Skeletal muscle cell (primary cell): ENCODE data around the gene LRR1.
"Not testable (repeated sequence)": the region's sequence is repeated elsewhere in the genome, so short reads cannot be mapped to it uniquely, and the experiment has no call there.

Source experiments
- DNase-seq: peaks from one replicate; pipeline ENCODE4 v3.0.0-alpha.2; 2010; ENCODE audit warnings: low read depth
- H3K4me3 ChIP-seq: 2 replicates; pipeline ENCODE4 v1.5.1; 2011; ENCODE audit warnings: low read depth, mild to moderate bottlenecking, control low read depth, low read length, moderate library complexity

LRR1 gene

DNA sequence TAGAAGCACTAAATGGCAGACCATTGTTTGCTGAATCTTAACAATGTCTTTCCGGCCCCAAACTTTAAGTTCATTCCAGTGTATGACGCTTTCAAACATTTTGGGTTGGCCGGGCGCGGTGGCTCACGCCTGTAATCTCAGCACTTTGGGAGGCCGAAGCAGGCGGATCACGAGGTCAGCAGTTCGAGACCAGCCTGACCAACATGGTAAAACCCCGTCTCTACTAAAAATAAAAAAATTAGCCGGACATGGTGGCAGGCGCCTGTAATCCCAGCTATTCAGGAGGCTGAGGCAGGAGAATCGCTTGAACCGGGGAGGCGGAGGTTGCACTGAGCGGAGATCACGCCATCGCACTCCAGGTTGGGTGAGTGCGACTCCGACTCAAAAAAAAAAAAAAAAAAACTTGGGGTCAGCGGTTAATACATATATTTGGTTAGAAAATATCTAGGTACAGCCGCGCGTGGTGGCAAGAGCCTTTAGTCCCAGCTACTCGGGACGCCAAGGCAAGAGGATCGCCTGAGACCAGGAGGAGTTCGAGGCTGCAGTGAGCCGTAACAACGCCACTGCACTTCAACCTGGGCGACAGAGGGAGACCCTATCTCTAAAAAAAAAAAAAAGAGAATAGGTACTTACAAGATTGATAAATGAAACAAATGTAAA is 13.6 kb upstream of the LRR1 start:
- DNase-seq = not testable (repeated sequence)
- H3K4me3 ChIP-seq = peak overlapping the region; percentile 92

DNA sequence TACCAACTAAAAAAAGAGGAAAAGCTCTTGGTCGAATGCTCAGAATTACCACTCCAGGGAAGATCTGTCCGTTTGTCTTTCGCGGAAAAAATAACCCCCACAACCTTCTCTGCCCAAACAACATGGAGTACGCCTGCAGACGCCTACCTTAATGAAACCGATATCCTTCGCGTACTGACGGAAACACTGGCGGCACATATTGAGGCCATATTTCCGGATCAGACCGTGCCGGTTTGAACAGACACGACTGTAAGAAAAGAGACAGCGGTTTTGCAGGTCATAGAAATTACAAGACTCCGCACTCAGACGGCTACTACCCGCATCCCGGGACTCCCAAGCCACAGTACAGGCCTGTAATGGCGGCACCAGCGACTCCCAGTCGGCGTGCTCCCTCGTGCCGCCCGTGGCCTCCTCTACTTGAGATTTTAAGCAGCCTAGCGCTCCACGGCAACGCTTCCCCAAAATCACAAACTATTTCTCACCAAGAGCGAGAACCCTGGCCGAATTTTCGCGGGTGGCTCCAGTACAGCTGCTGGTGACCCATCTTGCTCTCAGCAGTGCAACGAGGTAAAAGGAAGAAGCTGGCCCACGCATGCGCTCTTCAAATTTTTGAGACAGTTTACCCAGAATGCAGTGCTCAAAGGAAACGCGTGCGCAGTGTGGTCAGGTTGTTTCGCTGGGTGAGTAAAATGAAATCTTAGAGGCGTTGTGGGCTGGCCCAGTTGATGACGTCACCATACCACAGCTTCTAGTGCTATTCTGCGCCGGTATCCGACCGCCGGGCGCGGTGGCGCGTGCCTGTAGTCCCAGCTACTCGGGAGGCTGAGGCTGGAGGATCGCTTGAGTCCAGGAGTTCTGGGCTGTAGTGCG is 12.7 kb upstream of the LRR1 start, which contains the start of gene RPS29:
Gene RPS29, minus strand, starts transcription at position 578 of the 870 bp plus-strand sequence. Its CDS starts 34 bp downstream, at position 544.
- peak within 1 kb of the TSS; percentile 92 for H3K4me3 ChIP-seq
- peak; percentile 96 for DNase-seq

DNA sequence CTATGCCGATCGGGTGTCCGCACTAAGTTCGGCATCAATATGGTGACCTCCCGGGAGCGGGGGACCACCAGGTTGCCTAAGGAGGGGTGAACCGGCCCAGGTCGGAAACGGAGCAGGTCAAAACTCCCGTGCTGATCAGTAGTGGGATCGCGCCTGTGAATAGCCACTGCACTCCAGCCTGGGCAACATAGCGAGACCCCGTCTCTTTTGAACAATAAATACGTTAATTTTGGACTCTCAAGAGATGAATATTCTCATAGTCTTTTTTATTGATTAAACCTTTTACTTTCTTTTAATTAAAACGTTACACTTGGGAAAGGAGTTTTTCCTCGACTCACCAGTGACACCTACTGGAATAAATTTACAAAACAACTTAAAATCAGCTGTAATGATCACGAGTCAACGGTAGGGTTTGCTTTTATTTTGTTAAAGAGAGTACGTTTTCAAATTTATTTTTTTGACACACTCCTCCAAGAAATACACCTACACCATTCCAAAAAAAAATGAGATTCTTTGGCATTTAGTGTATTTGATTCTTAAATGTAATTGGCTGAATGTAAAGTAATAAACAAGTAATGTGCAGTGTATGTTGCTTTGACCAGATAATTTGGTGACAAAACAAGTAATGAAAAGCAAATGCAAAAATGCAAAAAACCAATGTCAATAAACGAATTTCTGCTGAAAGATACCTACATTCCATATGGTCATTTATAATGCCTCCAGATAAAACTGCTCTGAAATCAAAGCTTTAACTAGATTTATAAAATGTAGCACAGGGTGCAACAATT is 11.9 kb upstream of the LRR1 start:
- DNase-seq = peak; percentile 39
- peak overlapping the region; percentile 92 for H3K4me3 ChIP-seq

DNA sequence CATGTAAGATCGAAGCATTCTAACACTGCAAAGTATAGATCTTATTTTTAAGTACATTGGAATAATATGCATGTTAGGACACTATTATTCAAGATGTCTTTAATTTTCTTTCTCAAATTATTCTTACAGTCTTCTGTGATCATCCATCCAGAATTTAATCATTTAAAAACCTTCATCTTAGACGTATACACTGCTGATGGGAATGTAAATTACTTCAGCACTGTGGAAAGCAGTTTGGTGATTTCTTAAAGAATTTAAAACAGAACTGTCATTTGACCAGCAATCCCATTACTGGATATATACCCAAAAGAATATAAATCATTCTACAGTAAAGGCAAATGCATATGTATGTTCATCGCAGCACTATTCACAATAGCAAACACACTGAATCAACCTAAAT is 9.4 kb upstream of the LRR1 start:
- H3K4me3 ChIP-seq = no peak overlapping the region
- DNase-seq = no peak

DNA sequence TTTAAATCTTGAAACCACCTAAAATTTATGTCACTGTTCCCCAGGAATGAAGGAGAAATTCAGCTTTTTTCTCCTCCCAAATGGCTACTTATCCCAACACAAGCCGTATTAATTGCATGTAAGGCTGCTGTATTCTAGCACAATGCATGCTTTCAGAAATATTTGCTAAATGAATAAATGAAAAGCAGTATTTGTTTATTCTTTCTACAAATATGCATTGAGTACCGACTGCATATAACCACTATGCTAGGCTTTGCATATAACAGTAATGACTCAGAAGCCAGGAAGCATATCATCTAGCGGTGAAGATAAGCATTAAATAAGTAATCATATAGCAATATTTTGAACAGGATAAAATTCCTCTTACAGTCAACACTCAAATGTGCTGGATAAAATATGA is 5.7 kb upstream of the LRR1 start:
- no peak for DNase-seq
- H3K4me3 ChIP-seq = no peak overlapping the region

DNA sequence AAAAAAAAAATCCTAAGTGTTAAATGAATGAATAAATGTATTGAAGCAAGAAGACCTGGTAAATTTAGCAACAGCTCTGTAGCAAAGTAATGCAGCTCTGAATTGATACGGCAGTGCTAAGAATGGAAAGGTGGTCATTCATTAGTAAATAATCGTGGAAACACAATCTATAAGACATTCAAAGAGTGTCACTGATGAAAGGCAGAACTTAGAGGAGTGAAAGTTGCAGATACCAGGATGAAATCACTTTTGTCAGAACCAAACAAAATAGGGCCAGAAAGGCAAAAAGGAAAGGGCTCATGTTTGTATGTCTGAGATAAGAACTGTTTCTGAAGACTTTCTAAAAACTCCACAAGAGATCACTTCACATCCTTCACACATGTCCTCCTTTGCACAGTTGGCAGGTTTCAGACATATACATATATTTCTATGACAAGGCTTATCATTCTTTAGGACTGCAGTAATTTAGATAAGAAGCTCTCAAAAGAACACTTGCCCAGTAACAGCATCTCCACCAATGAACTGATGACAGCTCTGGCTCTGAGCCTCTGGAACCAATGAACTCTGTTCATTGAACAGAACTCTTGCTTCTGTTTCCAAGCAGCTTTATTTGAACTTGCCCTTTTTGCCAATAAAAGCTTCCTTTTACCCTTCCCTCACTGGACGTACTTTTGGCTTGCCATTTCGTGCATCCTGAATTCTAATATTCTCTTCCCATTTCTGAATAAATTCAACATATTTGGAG is 4.2 kb upstream of the LRR1 start:
- H3K4me3 ChIP-seq = no peak overlapping the region
- no peak for DNase-seq

DNA sequence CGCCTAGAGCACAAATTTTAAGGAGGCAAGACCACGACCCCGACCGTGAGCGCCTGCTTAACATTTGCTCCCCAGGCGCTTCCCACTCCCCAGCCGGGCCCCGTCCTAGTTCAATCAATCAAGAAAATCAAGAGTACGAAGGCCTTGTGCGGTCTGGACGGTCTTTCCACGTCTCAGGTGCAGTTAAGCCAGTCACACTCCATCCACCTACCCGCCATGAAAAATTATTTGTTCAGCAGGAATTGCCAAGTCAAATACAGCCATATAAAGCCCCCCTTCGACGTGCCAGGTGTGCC is 603 bp upstream of the LRR1 start:
- peak overlapping the region; percentile 95 for H3K4me3 ChIP-seq
- DNase-seq = no peak

DNA sequence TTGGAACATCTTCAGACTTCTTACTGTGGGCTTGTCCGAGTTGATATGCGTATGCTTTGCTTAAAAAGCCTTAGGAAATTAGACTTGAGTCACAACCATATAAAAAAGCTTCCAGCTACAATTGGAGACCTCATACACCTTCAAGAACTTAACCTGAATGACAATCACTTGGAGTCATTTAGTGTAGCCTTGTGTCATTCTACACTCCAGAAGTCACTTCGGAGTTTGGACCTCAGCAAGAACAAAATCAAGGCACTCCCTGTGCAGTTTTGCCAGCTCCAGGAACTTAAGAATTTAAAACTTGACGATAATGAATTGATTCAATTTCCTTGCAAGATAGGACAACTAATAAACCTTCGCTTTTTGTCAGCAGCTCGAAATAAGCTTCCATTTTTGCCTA is 8.8 kb downstream of the LRR1 start:
- no peak for DNase-seq

DNA sequence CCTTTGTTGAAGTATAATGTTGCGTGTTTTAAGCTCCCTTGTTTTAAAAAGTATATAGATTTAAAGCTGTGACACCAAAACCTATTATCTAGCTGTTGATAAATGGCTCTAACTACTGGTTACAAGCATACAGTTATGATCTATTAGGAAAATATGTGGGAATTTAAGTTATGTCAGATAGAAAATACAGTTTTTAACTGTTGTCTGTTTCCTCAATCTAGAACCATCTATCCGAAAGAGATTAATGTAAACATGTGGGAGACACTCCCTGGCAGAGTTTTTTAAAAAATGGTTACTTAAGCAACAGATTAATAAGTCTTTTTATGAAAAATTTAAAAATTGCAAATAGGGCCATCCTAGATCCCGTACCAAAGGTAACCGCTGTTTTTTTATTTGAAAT is 13.5 kb downstream of the LRR1 start:
- H3K4me3 ChIP-seq = no peak overlapping the region
- no peak for DNase-seq

More for the DNA sequence above, 8.8 kb downstream of the LRR1 start:
- H3K4me3 ChIP-seq = no peak overlapping the region

DNA sequence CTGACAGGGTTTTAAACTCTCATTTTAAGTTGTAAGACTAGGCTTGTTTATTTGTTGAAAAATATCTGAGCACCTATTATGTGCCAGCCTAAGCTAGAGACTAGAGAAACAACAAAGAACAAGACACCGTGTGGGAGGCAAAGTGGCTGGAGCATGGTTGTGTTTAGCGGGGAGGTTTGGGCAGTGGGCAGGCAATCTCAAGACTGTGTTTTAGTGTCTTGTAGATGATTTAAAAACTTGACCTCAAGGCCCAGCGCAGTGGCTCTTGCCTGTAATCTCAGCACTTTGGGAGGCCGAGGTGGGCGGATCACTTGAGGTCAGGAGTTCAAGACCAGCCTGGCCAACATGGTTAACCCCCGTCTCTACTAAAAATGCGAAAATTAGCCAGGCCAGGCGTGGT is 13.9 kb downstream of the LRR1 start:
- DNase-seq = no peak
- no peak overlapping the region for H3K4me3 ChIP-seq

DNA sequence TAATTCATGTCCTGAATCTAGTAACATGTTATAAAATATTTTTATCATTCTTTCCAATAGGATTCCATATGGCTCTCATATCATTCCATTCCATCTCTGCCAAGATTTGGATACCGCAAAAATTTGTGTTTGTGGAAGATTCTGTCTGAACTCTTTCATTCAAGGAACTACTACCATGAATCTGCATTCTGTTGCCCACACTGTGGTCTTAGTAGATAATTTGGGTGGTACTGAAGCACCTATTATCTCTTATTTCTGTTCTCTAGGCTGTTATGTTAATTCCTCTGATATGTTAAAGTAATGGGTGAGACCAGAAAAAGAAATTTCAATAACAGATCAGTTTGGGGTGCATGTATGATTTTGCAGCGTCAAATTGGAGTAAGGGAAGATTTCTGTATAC is 15.5 kb downstream of the LRR1 start:
- H3K4me3 ChIP-seq = no peak overlapping the region
- DNase-seq = no peak

DNA sequence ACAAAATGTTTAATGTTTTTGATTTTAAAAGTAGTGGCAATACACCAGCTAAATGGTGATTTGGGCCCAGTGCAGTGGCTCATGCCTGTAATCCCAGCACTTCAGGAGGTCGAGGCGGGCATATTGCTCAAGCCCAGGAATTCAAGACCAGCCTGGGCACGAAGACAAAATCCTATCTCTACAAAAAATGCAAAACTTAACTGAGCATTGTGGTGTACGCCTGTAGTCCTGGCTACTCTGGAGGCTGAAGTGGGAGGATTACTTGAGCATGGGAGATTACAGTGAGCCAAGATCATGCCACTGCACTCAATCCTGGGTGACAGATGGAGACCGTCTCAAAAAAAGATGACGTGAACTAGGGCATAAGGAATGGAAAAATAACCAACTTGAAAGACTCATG is 17.0 kb downstream of the LRR1 start:
- H3K4me3 ChIP-seq = no peak overlapping the region
- DNase-seq = no peak

DNA sequence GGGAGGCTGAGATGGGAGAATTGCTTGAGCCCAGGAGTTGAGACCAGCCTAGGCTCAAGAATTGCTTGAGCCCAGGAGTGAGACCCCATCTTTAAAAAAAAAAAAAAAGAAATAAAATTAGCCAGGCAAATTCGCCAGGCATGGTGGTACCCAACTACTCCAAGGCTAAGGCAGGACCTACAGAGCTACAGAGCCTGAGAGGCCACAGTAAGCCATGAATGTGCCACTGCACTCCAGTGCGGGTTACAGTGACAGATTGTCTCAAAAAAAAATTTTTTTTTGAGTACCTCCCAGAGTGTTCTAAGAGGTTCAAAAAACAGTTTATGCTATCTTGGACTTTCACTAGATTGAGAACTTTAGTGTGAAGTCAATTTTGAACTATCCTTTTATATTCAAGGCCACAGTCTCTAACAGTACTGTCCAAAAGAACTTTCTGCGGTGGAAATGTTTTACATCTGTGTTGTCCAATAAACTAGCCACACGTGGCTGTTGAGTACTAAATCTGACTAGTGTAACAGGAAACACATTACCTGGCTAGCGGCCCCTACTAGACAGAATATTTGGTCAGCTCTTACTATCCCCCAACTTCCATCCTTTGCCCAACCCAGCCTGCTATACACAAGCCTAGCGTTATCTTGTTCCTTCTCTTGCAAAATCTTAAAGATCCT is 19.2 kb downstream of the LRR1 start:
- DNase-seq = no peak
- no peak overlapping the region for H3K4me3 ChIP-seq

DNA sequence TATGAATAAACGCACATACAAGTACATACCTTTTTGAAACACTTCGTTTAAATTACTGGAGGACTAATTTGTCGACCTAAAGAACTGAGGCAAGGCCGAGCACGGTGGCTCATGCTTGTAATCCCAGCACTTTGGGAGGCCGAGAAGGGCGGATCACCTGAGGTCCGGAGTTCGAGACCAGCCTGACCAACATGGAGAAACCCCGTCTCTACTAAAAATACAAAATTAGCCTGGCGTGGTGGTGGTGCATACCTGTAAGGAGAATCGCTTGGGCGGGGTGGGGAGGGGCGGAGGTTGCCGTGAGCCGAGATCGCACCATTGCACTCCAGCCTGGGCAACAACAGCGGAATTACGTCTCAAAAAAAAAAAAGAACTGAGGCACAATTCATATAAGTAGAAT is 20.5 kb downstream of the LRR1 start:
- peak overlapping the region; percentile 94 for H3K4me3 ChIP-seq
- not testable (repeated sequence) for DNase-seq

DNA sequence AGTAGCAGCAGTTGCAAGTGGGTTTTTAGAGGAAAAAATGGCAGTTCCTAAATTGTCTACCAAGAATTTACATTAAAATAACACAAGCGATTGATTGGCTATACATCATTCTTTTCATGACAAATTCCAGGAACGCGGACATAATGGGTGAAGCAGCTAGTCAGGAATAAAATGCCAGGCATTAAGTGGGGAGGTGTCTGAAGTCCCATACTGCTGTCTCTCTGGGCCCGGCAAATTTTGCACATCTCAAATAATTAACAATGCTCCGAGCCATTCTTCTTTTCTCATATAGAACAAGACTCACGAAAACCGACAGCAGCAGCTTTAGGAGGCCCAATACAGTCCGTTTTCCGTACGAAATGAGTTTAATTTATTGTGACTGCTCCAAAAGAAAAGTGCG is 21.0 kb downstream of the LRR1 start:
- H3K4me3 ChIP-seq = peak overlapping the region; percentile 94
- no peak for DNase-seq

DNA sequence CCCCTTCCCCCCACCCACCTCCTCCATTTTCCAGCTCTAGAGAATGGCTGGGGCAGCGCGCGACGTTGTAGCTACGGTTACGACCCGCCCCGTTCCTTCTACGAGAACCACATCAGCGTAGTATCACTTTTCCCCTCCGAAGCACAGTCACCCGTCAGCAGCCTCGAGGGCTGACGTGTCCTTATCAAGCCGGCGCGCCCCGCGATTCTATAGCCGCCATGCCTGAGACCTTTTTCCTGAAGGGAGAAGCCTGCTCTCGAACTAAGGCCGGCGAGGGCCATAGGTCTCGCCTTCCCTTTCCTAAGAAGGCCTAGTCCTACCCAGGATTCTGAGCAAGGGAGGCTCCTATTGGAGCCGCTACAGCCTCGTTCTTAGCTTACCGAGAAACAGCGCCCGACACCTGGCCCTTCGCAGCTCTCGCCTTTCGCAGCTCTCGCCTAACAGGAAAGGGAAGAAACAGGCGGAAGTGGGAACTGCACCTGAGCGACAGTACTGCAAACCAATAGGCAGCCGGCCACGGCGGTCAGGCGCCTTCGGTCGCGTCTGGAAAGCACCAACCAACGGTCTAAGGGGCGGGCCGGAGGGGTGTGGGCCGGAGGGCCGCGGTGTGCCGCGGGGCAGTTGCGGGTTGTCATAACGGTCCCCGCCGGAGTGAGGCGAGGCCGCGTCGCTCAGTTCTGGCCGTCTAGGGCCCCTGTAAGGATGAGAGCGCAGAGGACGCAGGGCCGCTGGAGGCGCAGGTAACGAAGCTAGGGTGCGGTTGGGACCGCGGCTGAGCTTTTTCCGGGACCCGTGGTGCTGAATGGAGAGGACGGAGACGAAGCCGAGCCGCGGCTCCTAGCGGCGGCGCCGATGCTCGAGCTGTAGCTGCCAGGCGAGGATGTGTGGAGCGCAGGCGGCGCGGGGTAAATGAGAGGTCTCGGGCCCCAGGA is 21.7 kb downstream of the LRR1 start, which contains the start of the genes MGAT2 and RPL36AL:
Gene MGAT2, plus strand, starts transcription at position 618 of the 932 bp plus-strand sequence. CDS start 470 bp downstream, outside the sequence.
Gene RPL36AL, minus strand, starts transcription at position 445 of the 932 bp plus-strand sequence. CDS start 1,522 bp downstream, outside the sequence.
- peak; percentile 97 for DNase-seq
- peak within 1 kb of the TSS; percentile 94 for H3K4me3 ChIP-seq

DNA sequence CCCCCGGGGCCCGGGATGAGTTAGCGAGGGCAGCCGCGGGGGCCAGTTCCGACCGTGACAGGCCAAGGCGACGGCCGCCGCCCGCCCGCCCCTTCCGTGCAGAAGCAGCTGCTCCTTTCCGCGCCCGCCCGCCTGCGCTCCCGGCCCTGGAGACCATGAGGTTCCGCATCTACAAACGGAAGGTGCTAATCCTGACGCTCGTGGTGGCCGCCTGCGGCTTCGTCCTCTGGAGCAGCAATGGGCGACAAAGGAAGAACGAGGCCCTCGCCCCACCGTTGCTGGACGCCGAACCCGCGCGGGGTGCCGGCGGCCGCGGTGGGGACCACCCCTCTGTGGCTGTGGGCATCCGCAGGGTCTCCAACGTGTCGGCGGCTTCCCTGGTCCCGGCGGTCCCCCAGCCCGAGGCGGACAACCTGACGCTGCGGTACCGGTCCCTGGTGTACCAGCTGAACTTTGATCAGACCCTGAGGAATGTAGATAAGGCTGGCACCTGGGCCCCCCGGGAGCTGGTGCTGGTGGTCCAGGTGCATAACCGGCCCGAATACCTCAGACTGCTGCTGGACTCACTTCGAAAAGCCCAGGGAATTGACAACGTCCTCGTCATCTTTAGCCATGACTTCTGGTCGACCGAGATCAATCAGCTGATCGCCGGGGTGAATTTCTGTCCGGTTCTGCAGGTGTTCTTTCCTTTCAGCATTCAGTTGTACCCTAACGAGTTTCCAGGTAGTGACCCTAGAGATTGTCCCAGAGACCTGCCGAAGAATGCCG is 22.6 kb downstream of the LRR1 start:
- no peak for DNase-seq
- peak overlapping the region; percentile 94 for H3K4me3 ChIP-seq
